ENCODE results near the gene NTM.

DNA sequence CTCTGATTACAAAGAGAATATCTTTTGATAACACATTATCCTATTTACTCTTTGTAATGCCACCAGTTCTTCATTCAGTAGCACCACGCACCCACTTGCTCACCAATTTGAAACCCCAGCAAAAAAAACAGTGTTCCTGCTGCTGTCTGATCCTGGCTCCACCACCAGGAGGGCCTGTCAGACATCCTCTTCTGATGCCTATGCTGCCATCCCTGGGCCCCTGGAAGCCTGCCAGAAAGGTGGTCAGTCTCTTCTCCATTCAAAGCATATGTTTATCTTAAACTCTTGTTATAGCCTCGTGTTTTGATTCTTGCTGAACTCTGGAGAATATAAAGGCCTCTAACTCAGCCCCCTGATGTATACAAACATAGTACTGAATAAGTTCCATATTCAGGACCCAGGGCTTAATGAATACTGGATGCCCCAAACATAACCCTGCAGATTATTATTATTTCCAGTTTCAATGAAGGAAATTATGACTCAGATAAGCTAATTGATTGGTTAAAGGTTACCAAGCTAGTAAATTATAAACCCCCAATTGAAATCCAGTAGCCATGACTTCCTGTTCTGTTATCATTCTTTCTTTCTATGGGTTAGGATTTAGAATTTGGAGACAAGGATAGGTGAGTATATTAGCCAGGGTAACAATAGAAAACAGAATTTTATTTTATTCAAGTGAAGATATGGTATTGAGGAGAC is 116.7 kb downstream of the NTM start:
- TF ChIP-seq, protein P1, sequence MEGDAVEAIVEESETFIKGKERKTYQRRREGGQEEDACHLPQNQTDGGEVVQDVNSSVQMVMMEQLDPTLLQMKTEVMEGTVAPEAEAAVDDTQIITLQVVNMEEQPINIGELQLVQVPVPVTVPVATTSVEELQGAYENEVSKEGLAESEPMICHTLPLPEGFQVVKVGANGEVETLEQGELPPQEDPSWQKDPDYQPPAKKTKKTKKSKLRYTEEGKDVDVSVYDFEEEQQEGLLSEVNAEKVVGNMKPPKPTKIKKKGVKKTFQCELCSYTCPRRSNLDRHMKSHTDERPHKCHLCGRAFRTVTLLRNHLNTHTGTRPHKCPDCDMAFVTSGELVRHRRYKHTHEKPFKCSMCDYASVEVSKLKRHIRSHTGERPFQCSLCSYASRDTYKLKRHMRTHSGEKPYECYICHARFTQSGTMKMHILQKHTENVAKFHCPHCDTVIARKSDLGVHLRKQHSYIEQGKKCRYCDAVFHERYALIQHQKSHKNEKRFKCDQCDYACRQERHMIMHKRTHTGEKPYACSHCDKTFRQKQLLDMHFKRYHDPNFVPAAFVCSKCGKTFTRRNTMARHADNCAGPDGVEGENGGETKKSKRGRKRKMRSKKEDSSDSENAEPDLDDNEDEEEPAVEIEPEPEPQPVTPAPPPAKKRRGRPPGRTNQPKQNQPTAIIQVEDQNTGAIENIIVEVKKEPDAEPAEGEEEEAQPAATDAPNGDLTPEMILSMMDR (IDR thresholded peaks at IDR 0.05): no peak
- TF ChIP-seq POLR2A (IDR thresholded peaks at IDR 0.05): no peak

All from uterus (tissue), 2 donors.